Tibial nerve (tissue), 3 donors: Measurements from ENCODE around the gene GPR132.

ENCODE experiments used
- POLR2A ChIP-seq, 2 donors: fragments of 450-650 bp; IDR thresholded peaks; one replicate each; pipeline ENCODE4 v1.6.1; 2017; ENCODE audit warnings: antibody characterized with exemption in 2 of 2, mild to moderate bottlenecking in 2 of 2, moderate library complexity in 2 of 2
- TF ChIP-seq, protein P1 (sequence below), 5 experiments: fragments of 200-600 bp in 3 of 5; fragments of 450-650 bp in 2 of 5; sonication (generic) in 3 of 5; IDR thresholded peaks; one replicate each; pipeline ENCODE4 v1.5.1; 2016 to 2019; ENCODE audit warnings: antibody characterized with exemption in 5 of 5, mild to moderate bottlenecking in 3 of 5, moderate library complexity in 2 of 5

DNA sequence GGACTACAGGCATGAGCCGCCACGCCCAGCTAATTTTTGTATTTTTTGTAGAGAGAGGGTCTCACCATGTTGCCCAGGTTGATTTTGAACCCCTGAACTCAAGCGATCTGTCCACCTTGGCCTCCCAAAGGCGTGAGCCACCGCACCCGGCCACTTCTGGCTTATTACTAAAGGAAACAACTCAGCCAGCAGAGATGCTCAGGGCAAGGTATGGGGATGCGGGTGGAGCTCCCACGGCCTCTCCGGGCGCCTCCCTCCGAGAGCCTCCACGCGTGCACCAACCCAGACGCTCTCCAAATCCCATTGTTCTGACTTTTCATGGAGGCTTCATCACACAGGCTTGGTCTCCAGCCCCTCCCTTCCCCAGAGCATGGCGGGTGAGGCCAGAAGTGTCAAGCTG is 6.1 kb upstream of the GPR132 start:
- TF ChIP-seq, protein P1, sequence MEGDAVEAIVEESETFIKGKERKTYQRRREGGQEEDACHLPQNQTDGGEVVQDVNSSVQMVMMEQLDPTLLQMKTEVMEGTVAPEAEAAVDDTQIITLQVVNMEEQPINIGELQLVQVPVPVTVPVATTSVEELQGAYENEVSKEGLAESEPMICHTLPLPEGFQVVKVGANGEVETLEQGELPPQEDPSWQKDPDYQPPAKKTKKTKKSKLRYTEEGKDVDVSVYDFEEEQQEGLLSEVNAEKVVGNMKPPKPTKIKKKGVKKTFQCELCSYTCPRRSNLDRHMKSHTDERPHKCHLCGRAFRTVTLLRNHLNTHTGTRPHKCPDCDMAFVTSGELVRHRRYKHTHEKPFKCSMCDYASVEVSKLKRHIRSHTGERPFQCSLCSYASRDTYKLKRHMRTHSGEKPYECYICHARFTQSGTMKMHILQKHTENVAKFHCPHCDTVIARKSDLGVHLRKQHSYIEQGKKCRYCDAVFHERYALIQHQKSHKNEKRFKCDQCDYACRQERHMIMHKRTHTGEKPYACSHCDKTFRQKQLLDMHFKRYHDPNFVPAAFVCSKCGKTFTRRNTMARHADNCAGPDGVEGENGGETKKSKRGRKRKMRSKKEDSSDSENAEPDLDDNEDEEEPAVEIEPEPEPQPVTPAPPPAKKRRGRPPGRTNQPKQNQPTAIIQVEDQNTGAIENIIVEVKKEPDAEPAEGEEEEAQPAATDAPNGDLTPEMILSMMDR (IDR thresholded peaks at IDR 0.05): no peak
- no peak for TF ChIP-seq POLR2A (IDR thresholded peaks at IDR 0.05)
